Thyroid gland (tissue), 4 donors: Measurements from ENCODE around the gene ZNF507.

ENCODE experiments used
- POLR2A ChIP-seq, 2 donors: fragments of 450-650 bp; IDR thresholded peaks; one replicate each; pipeline ENCODE4 v1.6.1; 2017; ENCODE audit warnings: antibody characterized with exemption in 2 of 2, mild to moderate bottlenecking in 2 of 2, moderate library complexity in 1 of 2
- TF ChIP-seq, protein P1 (sequence below), 6 experiments: fragments of 200-600 bp in 3 of 6; fragments of 450-650 bp in 3 of 6; sonication (generic) in 3 of 6; IDR thresholded peaks; one replicate each; pipeline ENCODE4 v1.5.1; 2016 to 2019; ENCODE audit warnings: antibody characterized with exemption in 6 of 6, mild to moderate bottlenecking in 2 of 6, inconsistent platforms in 1 of 6, moderate library complexity in 1 of 6

DNA sequence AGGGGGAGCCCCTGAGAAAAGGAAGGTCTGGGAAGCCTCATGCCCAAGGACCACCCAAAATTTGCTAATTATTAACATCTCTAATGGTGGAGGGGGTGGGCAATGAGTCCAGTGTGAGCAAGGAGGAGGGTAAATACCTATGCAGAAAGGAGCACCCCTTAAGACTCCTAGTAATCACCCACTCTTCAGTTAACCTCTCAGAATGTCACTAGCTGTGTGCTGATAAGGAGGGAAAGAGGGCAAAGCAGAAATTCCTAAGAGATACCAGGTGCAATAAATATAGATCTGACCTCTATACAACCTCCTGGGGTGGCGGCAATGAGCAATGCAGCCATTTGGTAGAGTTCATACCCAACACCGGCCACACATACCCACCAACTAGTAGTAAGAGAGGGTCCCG, 47.5 kb downstream of the ZNF507 start:
- TF ChIP-seq, protein P1, sequence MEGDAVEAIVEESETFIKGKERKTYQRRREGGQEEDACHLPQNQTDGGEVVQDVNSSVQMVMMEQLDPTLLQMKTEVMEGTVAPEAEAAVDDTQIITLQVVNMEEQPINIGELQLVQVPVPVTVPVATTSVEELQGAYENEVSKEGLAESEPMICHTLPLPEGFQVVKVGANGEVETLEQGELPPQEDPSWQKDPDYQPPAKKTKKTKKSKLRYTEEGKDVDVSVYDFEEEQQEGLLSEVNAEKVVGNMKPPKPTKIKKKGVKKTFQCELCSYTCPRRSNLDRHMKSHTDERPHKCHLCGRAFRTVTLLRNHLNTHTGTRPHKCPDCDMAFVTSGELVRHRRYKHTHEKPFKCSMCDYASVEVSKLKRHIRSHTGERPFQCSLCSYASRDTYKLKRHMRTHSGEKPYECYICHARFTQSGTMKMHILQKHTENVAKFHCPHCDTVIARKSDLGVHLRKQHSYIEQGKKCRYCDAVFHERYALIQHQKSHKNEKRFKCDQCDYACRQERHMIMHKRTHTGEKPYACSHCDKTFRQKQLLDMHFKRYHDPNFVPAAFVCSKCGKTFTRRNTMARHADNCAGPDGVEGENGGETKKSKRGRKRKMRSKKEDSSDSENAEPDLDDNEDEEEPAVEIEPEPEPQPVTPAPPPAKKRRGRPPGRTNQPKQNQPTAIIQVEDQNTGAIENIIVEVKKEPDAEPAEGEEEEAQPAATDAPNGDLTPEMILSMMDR (IDR thresholded peaks at IDR 0.05), result no peak
- TF ChIP-seq POLR2A (IDR thresholded peaks at IDR 0.05), result no peak
